HepG2 (cell line): ENCODE results near the gene RASD1. TPM values are rescaled to one million over a fixed set of nuclear protein-coding genes. Genes with fewer than 3 reads are reported as not detected.

Experiments
- FOSL2 ChIP-seq: sonication (generic); formaldehyde crosslinking; IDR thresholded peaks from 2 replicates; pipeline ENCODE4 v1.4.0; 2020; ENCODE audit warnings: missing genetic modification reagents
- GPN1 ChIP-seq: sonication (generic); formaldehyde crosslinking; IDR thresholded peaks from 2 replicates; pipeline ENCODE4 v1.5.1; 2020; ENCODE audit warnings: missing genetic modification reagents, borderline replicate concordance
- HCFC1 ChIP-seq: fragments of 150-350 bp; IDR thresholded peaks from 2 replicates; pipeline ENCODE4 v1.6.1; 2014; ENCODE audit warnings: low read depth, low read length
- NONO ChIP-seq, 2 experiments: fragments of 450-650 bp in 1 of 2; sonication (generic) in 1 of 2; formaldehyde crosslinking in 1 of 2; IDR thresholded peaks in 1 of 2; conservative IDR thresholded peaks in 1 of 2; 2 replicates each; pipeline versions ENCODE4 v1.6.1 to v1.8.0; 2017 to 2022; ENCODE audit warnings: mild to moderate bottlenecking in 1 of 2, missing genetic modification reagents in 1 of 2, moderate library complexity in 1 of 2
- NPAS2 ChIP-seq: sonication (generic); formaldehyde crosslinking; IDR thresholded peaks from 2 replicates; pipeline ENCODE4 v1.8.0; 2022; ENCODE audit warnings: mild to moderate bottlenecking, missing genetic modification reagents, borderline replicate concordance
- RXRB ChIP-seq: IDR thresholded peaks from 2 replicates; pipeline ENCODE4 v1.6.1; 2016; ENCODE audit warnings: borderline replicate concordance, missing genetic modification reagents, missing compliant biosample characterization
- SMARCE1 ChIP-seq: fragments of 450-650 bp; IDR thresholded peaks from 2 replicates; pipeline ENCODE4 v1.6.1; 2017; ENCODE audit warnings: borderline replicate concordance
- SPEN ChIP-seq: sonication (generic); formaldehyde crosslinking; IDR thresholded peaks from 2 replicates; pipeline ENCODE4 v1.5.1; 2020; ENCODE audit warnings: low read depth, mild to moderate bottlenecking, missing genetic modification reagents
- STAT5B ChIP-seq: sonication (generic); formaldehyde crosslinking; IDR thresholded peaks from 2 replicates; pipeline ENCODE4 v1.4.0; 2020; ENCODE audit warnings: missing genetic modification reagents
- YEATS4 ChIP-seq: sonication (generic); formaldehyde crosslinking; IDR thresholded peaks from 2 replicates; pipeline ENCODE4 v1.4.0; 2020; ENCODE audit warnings: missing genetic modification reagents, borderline replicate concordance
- ZBTB20 ChIP-seq: sonication (generic); formaldehyde crosslinking; IDR thresholded peaks from 2 replicates; pipeline ENCODE4 v1.8.1; 2023; ENCODE audit warnings: missing genetic modification reagents, low read depth, mild to moderate bottlenecking, borderline replicate concordance
- ZFP36L2 ChIP-seq: sonication (generic); formaldehyde crosslinking; IDR thresholded peaks from 2 replicates; pipeline ENCODE4 v1.4.0; 2020; ENCODE audit warnings: missing genetic modification reagents
- ZKSCAN1 ChIP-seq: fragments of 150-350 bp; IDR thresholded peaks from 2 replicates; pipeline ENCODE4 v1.6.1; 2014; ENCODE audit warnings: low read length
- ZNF260 ChIP-seq: sonication (generic); formaldehyde crosslinking; IDR thresholded peaks from 2 replicates; pipeline ENCODE4 v1.4.0; 2020; ENCODE audit warnings: missing genetic modification reagents, low read depth, mild to moderate bottlenecking, borderline replicate concordance
- ZNF318 ChIP-seq: sonication (generic); formaldehyde crosslinking; IDR thresholded peaks from 2 replicates; pipeline ENCODE4 v1.4.0; 2020; ENCODE audit warnings: mild to moderate bottlenecking, missing genetic modification reagents
- ZNF354B ChIP-seq: sonication (generic); formaldehyde crosslinking; IDR thresholded peaks from 2 replicates; pipeline ENCODE4 v1.8.0; 2022; ENCODE audit warnings: mild to moderate bottlenecking, missing genetic modification reagents
- ZNF614 ChIP-seq: IDR thresholded peaks from 2 replicates; pipeline ENCODE4 v1.6.1; 2018; ENCODE audit warnings: missing biosample characterization, missing genetic modification reagents, inconsistent platforms, borderline replicate concordance
- ZNF619 ChIP-seq: sonication (generic); formaldehyde crosslinking; IDR thresholded peaks from 2 replicates; pipeline ENCODE4 v1.4.0; 2020; ENCODE audit warnings: mild to moderate bottlenecking, missing genetic modification reagents
- ZNF83 ChIP-seq: sonication (generic); formaldehyde crosslinking; IDR thresholded peaks from 2 replicates; pipeline ENCODE4 v1.4.0; 2020; ENCODE audit warnings: missing genetic modification reagents, mild to moderate bottlenecking, borderline replicate concordance
- polyA plus RNA-seq, 8 experiments: library from polyadenylated mRNA; depleted of rRNA in 3 of 8; stranded (reverse) in 7 of 8; unstranded in 1 of 8; fragments of >200 nt; fragmentation: Illumina TruSeq in 4 of 8; extraction: Trizol in 4 of 8; gene quantifications; 2 replicates each; pipeline versions ENCODE4 v1.2.1 to v1.2.3, GENCODE V29; 2011 to 2016; ENCODE audit warnings: low read depth in 4 of 8, missing spikeins in 1 of 8, mixed read lengths in 1 of 8; ENCODE audit not compliant: insufficient read depth in 1 of 8
- total RNA-seq, 5 experiments: library from RNA; depleted of rRNA; stranded (reverse); fragments of >200 nt; fragmentation: Illumina TruSeq; extraction: Trizol; gene quantifications; 2 replicates each; pipeline ENCODE4 v1.2.3, GENCODE V29; 2016; ENCODE audit warnings: low read depth in 1 of 5
- TF ChIP-seq, protein P1 (sequence below): sonication (generic); formaldehyde crosslinking; IDR thresholded peaks from 2 replicates; pipeline ENCODE4 v1.8.0; 2023; ENCODE audit warnings: mild to moderate bottlenecking, missing genetic modification reagents
- TF ChIP-seq, protein P2 (sequence below): IDR thresholded peaks from 2 replicates; pipeline ENCODE4 v1.6.1; 2016; ENCODE audit warnings: mild to moderate bottlenecking, missing biosample characterization, missing genetic modification reagents

The RASD1 gene
- total and polyA plus RNA-seq, 2 of the 13 experiments (the other 11 are each of a cell fraction or from before 2014, with no cell fraction given): 1.6 to 4.2 TPM

DNA sequence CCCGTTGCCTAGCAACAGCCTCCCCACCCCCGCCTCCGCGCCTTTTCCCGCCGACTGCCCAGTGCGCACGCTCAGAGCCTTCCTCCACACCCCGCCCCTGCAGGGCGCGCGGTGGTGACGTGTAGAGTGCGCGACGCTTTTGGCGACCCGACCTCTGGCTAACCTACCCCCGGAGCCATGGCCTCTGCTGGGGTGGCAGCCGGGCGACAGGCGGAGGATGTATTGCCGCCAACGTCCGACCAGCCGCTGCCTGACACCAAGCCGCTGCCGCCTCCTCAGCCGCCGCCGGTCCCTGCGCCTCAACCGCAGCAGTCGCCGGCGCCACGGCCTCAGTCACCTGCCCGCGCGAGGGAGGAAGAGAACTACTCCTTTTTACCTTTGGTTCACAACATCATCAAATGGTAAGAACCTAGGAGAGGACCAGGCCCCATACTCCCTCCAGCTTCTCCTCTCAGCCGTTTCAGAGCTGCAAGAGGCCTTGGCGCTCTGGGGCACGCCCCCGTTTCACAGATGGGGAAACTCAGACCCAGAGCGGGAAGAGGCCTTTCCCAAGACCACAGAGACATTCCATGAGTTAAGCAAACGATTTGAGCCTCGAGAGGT is 19.2 kb downstream of the RASD1 start, which contains the start of gene MED9 (continued):
- TF ChIP-seq SMARCE1: no peak
- peak; percentile 33; the same call in 1 of the 2 replicates for TF ChIP-seq ZNF614
- no peak for TF ChIP-seq ZKSCAN1
- peak; percentile 72; the same call in 1 of the 2 replicates for TF ChIP-seq ZNF83 (CRISPR knock-in tag)
- TF ChIP-seq FOSL2 (CRISPR knock-in tag): peak; percentile 44
- no peak for TF ChIP-seq ZNF318
- TF ChIP-seq, protein P1, sequence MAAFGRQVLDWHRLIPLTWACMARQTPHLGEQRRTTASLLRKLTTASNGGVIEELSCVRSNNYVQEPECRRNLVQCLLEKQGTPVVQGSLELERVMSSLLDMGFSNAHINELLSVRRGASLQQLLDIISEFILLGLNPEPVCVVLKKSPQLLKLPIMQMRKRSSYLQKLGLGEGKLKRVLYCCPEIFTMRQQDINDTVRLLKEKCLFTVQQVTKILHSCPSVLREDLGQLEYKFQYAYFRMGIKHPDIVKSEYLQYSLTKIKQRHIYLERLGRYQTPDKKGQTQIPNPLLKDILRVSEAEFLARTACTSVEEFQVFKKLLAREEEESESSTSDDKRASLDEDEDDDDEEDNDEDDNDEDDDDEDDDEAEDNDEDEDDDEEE (CRISPR knock-in tag): no peak
- no peak for TF ChIP-seq NPAS2 (CRISPR knock-in tag)
- TF ChIP-seq, protein P2, sequence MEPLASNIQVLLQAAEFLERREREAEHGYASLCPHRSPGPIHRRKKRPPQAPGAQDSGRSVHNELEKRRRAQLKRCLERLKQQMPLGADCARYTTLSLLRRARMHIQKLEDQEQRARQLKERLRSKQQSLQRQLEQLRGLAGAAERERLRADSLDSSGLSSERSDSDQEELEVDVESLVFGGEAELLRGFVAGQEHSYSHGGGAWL (CRISPR knock-in tag): peak; percentile 59
- no peak for TF ChIP-seq ZNF260 (CRISPR knock-in tag)
- TF ChIP-seq HCFC1: peak; percentile 76
- peak; percentile 76 for TF ChIP-seq RXRB (CRISPR knock-in tag)
- no peak for TF ChIP-seq ZFP36L2 (CRISPR knock-in tag)
- peak; percentile 87 for TF ChIP-seq YEATS4 (CRISPR knock-in tag)
- no peak for TF ChIP-seq NONO (IDR thresholded peaks at IDR 0.05)
- peak; percentile 85 for TF ChIP-seq NONO (CRISPR knock-in tag; conservative IDR thresholded peaks at IDR 0.05)
- no peak for TF ChIP-seq STAT5B (CRISPR knock-in tag)
- no peak; the same call in 1 of the 2 replicates for TF ChIP-seq ZNF354B (CRISPR knock-in tag)
- peak; percentile 52; the same call in 1 of the 2 replicates for TF ChIP-seq ZBTB20 (CRISPR knock-in tag)
- peak; percentile 95 for TF ChIP-seq SPEN (CRISPR knock-in tag)
- 0 out of 2 replicates have a peak, but pooled peaks have one; percentile 33 for TF ChIP-seq ZNF619 (CRISPR knock-in tag)
- 0 out of 2 replicates have a peak, but pooled peaks have one; percentile 42 for TF ChIP-seq GPN1 (CRISPR knock-in tag)
